PFSK-1 (cell line): Measurements from ENCODE around the gene GPX2.

Experiments
- FOXP2 ChIP-seq: optimal IDR thresholded peaks from 2 replicates; pipeline ENCODE3; 2011; ENCODE audit warnings: borderline replicate concordance, control low read depth, inconsistent platforms; ENCODE audit not compliant: insufficient read depth; ENCODE audit errors: extremely low read length, extremely low read depth
- POLR2AphosphoS5 ChIP-seq: IDR thresholded peaks from 2 replicates; pipeline ENCODE4 v1.6.1; 2012; ENCODE audit warnings: low read depth, mild to moderate bottlenecking, control low read depth, low read length, moderate library complexity
- REST ChIP-seq, 2 experiments: IDR thresholded peaks; 2 replicates each; pipeline versions ENCODE4 v1.6.1 to v1.8.0; 2011 to 2012; ENCODE audit warnings: low read depth in 2 of 2, low read length in 2 of 2, control low read depth in 1 of 2, inconsistent platforms in 1 of 2, mild to moderate bottlenecking in 1 of 2, moderate library complexity in 1 of 2; ENCODE audit not compliant: insufficient read depth in 1 of 2
- SIN3A ChIP-seq: IDR thresholded peaks from 2 replicates; pipeline ENCODE4 v1.6.1; 2012; ENCODE audit warnings: mild to moderate bottlenecking, low read length, moderate library complexity, borderline replicate concordance; ENCODE audit not compliant: insufficient read depth
- TAF1 ChIP-seq: IDR thresholded peaks from 2 replicates; pipeline ENCODE4 v1.6.1; 2012; ENCODE audit warnings: low read length, control low read depth, borderline replicate concordance; ENCODE audit not compliant: insufficient read depth

The GPX2 gene

GRCh38 chr14:64889352-64889751 lies 53.2 kb downstream of the GPX2 start:
- TF ChIP-seq REST (IDR thresholded peaks at IDR 0.05; ENCODE audit: insufficient read depth in 1 of 2, low read depth in 2 of 2, low read length in 2 of 2) (no peak), POLR2AphosphoS5 (no peak), SIN3A (no peak), TAF1 (no peak), FOXP2 (no peak)
